Hepatic stellate cell (primary cell): ENCODE data around the gene MAN1A1.

ENCODE experiments used
- DNase-seq: peaks from one replicate; pipeline ENCODE4 v3.0.0; 2011; ENCODE audit warnings: low spot score

The MAN1A1 gene

GRCh38 chr6:119195204-119195603, 154.4 kb downstream of the MAN1A1 start:
- no peak for DNase-seq

GRCh38 chr6:119193707-119194106, 155.9 kb downstream of the MAN1A1 start:
- no peak for DNase-seq

- DNase-seq = no peak
These were observed 157.4 kb downstream of the MAN1A1 start for GRCh38 chr6:119192200-119192599.

GRCh38 chr6:119190176-119190575, 159.4 kb downstream of the MAN1A1 start:
- no peak for DNase-seq

GRCh38 chr6:119189498-119189897, 160.1 kb downstream of the MAN1A1 start:
- no peak for DNase-seq

GRCh38 chr6:119187596-119187995, 162.0 kb downstream of the MAN1A1 start:
- no peak for DNase-seq

GRCh38 chr6:119186490-119186889, 163.1 kb downstream of the MAN1A1 start:
- DNase-seq = no peak

- no peak for DNase-seq
These were observed 165.4 kb downstream of the MAN1A1 start for GRCh38 chr6:119184008-119184648.

GRCh38 chr6:119183457-119183856, 166.1 kb downstream of the MAN1A1 start:
- no peak for DNase-seq

GRCh38 chr6:119182875-119183274, 166.7 kb downstream of the MAN1A1 start:
- DNase-seq = no peak

- no peak for DNase-seq
These were observed 167.3 kb downstream of the MAN1A1 start for GRCh38 chr6:119182216-119182803.

- DNase-seq = no peak
These were observed 168.5 kb downstream of the MAN1A1 start for GRCh38 chr6:119181046-119181445.

- no peak for DNase-seq
These were observed 169.7 kb downstream of the MAN1A1 start for GRCh38 chr6:119179842-119180241.

GRCh38 chr6:119179062-119179461, 170.5 kb downstream of the MAN1A1 start:
- no peak for DNase-seq

- no peak for DNase-seq
These were observed 173.1 kb downstream of the MAN1A1 start for GRCh38 chr6:119176445-119176844.

- no peak for DNase-seq
These were observed 174.4 kb downstream of the MAN1A1 start for GRCh38 chr6:119174879-119175817.

- no peak for DNase-seq
These were observed 175.5 kb downstream of the MAN1A1 start for GRCh38 chr6:119174085-119174445.

GRCh38 chr6:119173249-119174084, 176.1 kb downstream of the MAN1A1 start:
- no peak for DNase-seq

GRCh38 chr6:119172824-119173223, 176.7 kb downstream of the MAN1A1 start:
- DNase-seq = no peak

- no peak for DNase-seq
These were observed 177.5 kb downstream of the MAN1A1 start for GRCh38 chr6:119171864-119172588.

- DNase-seq = no peak
These were observed 178.3 kb downstream of the MAN1A1 start for GRCh38 chr6:119171088-119171841.
